Nephron progenitor cell (in vitro differentiated cells): ENCODE data around the gene MRPL23.

Experiments
- DNase-seq: peaks from one replicate; pipeline ENCODE4 v3.0.0; 2021
- H3K27ac Mint-ChIP-seq: 2 replicates; pipeline ENCODE4 v1.8.0; 2021; ENCODE audit warnings: mild to moderate bottlenecking, moderate library complexity, mixed read lengths
- H3K27me3 Mint-ChIP-seq: 2 replicates; pipeline ENCODE4 v1.8.0; 2021; ENCODE audit warnings: mild to moderate bottlenecking, low read depth, mixed read lengths; ENCODE audit not compliant: poor library complexity
- H3K36me3 Mint-ChIP-seq: 2 replicates; pipeline ENCODE4 v1.8.0; 2021; ENCODE audit warnings: low read depth, mixed read lengths
- H3K4me1 Mint-ChIP-seq: 2 replicates; pipeline ENCODE4 v1.8.0; 2021; ENCODE audit warnings: mixed read lengths
- H3K4me3 Mint-ChIP-seq: 2 replicates; pipeline ENCODE4 v1.8.0; 2021; ENCODE audit warnings: mild to moderate bottlenecking, moderate library complexity, mixed read lengths
- H3K9me3 Mint-ChIP-seq: 2 replicates; pipeline ENCODE4 v1.8.0; 2021; ENCODE audit warnings: mild to moderate bottlenecking, moderate library complexity, mixed read lengths
- TF ChIP-seq, protein P1 (sequence below): fragments of 200-600 bp; sonication (generic); IDR thresholded peaks from 2 replicates; pipeline ENCODE4 v1.5.0; 2021; ENCODE audit warnings: antibody characterized with exemption

The MRPL23 gene

DNA sequence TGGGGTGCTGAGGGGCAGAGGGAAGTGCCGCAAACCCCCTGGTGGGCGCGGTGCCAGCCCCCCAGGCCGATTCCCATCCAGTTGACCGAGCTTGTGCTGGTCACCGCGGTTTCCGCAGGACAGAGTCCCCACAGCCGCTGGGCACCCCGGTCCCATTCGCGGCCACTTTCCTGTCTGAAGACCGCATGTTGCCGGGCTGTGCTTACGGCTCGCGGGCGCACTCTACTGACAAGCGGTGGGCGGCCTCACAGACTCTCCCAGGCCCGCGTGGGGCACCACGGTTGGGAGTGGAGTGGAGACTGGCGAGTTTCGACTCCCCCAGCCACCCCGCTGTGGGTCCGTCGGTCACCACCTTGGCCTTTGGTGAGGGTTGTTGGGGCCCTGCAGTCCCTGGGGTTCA is 51.2 kb downstream of the MRPL23 start:
- H3K4me1 Mint-ChIP-seq = no peaks in the 10 kb centered on the region
- H3K27me3 Mint-ChIP-seq = no peaks in the 10 kb centered on the region
- H3K27ac Mint-ChIP-seq = no peak overlapping the region
- H3K9me3 Mint-ChIP-seq = no peaks in the 10 kb centered on the region
- DNase-seq = no peak
- H3K4me3 Mint-ChIP-seq = no peak overlapping the region
- H3K36me3 Mint-ChIP-seq = no peaks in the 10 kb centered on the region
- TF ChIP-seq, protein P1, sequence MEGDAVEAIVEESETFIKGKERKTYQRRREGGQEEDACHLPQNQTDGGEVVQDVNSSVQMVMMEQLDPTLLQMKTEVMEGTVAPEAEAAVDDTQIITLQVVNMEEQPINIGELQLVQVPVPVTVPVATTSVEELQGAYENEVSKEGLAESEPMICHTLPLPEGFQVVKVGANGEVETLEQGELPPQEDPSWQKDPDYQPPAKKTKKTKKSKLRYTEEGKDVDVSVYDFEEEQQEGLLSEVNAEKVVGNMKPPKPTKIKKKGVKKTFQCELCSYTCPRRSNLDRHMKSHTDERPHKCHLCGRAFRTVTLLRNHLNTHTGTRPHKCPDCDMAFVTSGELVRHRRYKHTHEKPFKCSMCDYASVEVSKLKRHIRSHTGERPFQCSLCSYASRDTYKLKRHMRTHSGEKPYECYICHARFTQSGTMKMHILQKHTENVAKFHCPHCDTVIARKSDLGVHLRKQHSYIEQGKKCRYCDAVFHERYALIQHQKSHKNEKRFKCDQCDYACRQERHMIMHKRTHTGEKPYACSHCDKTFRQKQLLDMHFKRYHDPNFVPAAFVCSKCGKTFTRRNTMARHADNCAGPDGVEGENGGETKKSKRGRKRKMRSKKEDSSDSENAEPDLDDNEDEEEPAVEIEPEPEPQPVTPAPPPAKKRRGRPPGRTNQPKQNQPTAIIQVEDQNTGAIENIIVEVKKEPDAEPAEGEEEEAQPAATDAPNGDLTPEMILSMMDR = no peak

DNA sequence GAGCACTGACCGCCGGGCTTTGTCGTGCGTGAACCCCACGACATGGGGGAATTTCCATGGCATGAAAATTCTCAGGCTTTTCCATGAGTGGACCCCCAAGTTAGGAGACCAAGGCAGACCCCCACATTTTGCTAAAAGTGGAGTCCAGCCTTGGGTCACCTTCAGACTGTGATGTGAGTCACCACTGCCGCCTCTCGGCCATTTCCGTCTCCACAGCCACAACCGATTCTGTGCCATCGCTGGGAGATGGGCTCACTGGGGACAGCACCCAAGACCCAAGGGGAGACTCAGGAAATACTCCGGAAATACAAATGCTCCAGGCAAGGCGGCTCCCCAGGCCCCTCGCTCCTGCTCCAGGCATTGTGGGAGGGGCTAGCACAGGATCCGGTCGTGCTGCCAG is 51.7 kb downstream of the MRPL23 start:
- H3K27ac Mint-ChIP-seq = no peak overlapping the region
- TF ChIP-seq, protein P1 = no peak
- no peaks in the 10 kb centered on the region for H3K4me1 Mint-ChIP-seq
- no peaks in the 10 kb centered on the region for H3K9me3 Mint-ChIP-seq
- H3K36me3 Mint-ChIP-seq = no peaks in the 10 kb centered on the region
- DNase-seq = no peak
- no peak overlapping the region for H3K4me3 Mint-ChIP-seq
- H3K27me3 Mint-ChIP-seq = no peaks in the 10 kb centered on the region

DNA sequence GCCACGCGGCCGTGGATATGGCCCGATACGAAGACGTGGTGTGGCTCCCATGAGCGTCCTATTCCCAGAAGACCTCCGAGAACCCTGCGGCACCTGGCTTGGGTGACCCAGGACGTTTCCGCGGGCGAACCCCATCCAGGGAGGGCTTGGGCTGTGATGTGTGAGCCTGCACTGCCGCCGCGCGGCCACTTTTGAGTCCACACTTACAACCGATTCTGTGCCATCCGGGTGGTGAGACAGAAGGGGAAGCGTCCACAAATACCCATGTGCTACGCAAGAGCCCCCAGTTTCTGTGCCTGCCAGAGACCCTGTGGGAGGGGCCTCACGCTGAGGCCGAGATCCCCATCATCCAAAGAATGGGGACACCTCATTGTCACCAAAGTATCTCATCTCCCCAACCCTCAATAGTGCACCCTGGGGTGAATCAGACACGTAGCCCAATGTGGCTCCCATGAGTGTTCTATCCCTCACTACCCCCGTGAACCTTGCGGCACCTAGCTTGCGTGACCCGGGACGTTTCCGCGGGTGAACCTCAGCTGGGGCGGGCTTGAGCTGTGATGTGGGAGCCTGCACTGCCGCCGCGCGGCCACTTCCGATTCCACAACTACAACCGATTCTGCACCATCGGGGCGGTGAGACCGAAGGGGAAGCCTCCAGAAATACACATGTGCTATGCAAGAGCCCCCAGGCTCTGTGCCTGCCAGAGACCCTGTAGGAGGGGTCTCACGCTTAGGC is 55.1 kb downstream of the MRPL23 start:
- TF ChIP-seq, protein P1 = no peak
- no peak overlapping the region for H3K27ac Mint-ChIP-seq
- no peaks in the 10 kb centered on the region for H3K36me3 Mint-ChIP-seq
- no peaks in the 10 kb centered on the region for H3K9me3 Mint-ChIP-seq
- no peak overlapping the region for H3K4me3 Mint-ChIP-seq
- H3K27me3 Mint-ChIP-seq = no peaks in the 10 kb centered on the region
- no peaks in the 10 kb centered on the region for H3K4me1 Mint-ChIP-seq
- no peak for DNase-seq

DNA sequence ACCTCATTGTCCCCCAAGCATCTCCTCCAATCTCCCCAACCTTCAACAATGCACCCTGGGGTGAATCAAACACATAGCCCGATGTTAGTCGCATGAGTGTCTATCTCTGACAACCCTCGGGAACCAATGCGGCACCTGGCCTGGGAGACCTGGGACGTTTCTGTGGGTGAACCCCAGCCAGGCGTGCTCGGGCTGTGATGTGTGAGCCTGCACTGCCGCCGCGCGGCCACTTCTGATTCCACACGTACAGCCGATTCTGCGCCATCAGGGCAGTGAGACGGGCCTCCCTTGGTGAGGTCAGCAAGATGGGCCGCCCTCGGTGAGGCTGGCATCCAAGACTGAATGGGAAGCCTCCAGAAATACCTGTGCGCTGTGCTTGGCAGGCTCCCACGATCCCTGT is 55.7 kb downstream of the MRPL23 start:
- Mint-ChIP-seq H3K4me1 (no peaks in the 10 kb centered on the region), H3K4me3 (no peak overlapping the region), H3K36me3 (no peaks in the 10 kb centered on the region), H3K27me3 (no peaks in the 10 kb centered on the region), H3K27ac (no peak overlapping the region), H3K9me3 (no peaks in the 10 kb centered on the region)
- TF ChIP-seq, protein P1 = no peak
- DNase-seq = no peak

DNA sequence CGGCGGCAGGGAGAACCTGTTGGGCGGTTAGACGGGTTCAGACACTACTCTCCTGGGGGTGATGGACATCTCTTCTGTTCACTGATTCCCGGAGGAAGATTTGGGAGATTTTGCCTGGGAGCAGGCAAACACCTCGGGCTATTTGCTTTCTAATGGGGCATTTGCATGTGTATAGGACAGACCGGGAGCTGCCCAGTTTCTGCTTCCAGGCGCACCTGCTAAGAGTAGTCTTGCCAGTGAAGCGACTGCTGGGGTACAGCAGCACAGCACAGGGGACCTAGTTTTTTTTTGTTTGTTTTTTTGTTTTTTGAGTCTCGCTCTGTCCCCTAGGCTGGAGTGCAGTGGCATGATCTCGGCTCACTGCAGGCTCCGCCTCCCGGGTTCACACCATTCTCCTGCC is 57.3 kb downstream of the MRPL23 start:
- Mint-ChIP-seq H3K9me3 (no peaks in the 10 kb centered on the region), H3K27ac (no peak overlapping the region)

More for the DNA sequence above, 57.3 kb downstream of the MRPL23 start:
- Mint-ChIP-seq H3K4me3 (no peak overlapping the region), H3K36me3 (no peaks in the 10 kb centered on the region), H3K4me1 (no peaks in the 10 kb centered on the region), H3K27me3 (no peaks in the 10 kb centered on the region)
- TF ChIP-seq, protein P1 = no peak
- DNase-seq = no peak
